GM12878 (cell line): Measurements from ENCODE around the gene SLX4IP.

ENCODE experiments used
- IKZF1 ChIP-seq: fragments of 450-650 bp; conservative IDR thresholded peaks from 2 replicates; pipeline ENCODE4 v1.6.1; 2017; ENCODE audit warnings: antibody characterized with exemption, mild to moderate bottlenecking
- POLR2A ChIP-seq: IDR thresholded peaks from 2 replicates; pipeline ENCODE4 v1.6.1; 2011; ENCODE audit warnings: low read depth, mild to moderate bottlenecking, low read length
- SIN3A ChIP-seq: IDR thresholded peaks from 2 replicates; pipeline ENCODE4 v1.6.1; 2012; ENCODE audit warnings: low read depth, low read length, improper control_type of control experiment
- TARDBP ChIP-seq: IDR thresholded peaks from 2 replicates; pipeline ENCODE4 v1.6.1; 2016; ENCODE audit warnings: borderline replicate concordance

DNA sequence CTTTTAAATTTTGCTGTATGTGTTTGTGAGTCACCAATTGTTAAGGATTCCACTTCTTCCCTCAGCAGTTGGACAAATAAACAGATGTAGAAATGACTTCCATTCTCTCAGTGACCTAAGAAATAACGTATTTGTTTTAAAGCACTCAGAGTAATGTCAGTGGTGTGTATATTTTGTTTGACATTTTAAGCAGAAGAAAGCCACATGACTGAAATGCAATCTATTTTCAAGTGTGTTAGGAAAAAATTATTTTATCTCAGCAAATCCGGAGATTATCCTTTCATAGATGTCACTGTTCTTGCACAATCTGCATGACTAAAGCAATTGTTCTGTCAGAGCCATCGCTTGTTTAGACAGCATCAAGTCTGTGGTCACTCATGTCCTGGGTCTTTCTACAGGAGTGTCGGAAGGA is 161.6 kb downstream of the SLX4IP start:
- TF ChIP-seq POLR2A (no peak), SIN3A (no peak), TARDBP (no peak), IKZF1 (no peak)
